ENCODE measurements around the gene MATCAP1.

MATCAP1 gene

GRCh38 chr16:67207249-67208091 lies 23.7 kb upstream of the MATCAP1 start:
- H3K4me1 ChIP-seq (ENCODE audit: control insufficient read depth, insufficient read depth, low read length, poor library complexity, severe bottlenecking), result no peaks in the 10 kb centered on the region
- H3K4me3 ChIP-seq (ENCODE audit: insufficient read depth, low read depth, low read length, poor library complexity, severe bottlenecking), result no peak overlapping the region
- no peaks in the 10 kb centered on the region for H3K9me3 ChIP-seq (ENCODE audit: control insufficient read depth, low read length)
- H3K27ac ChIP-seq (ENCODE audit: insufficient read depth, low read length, poor library complexity, severe bottlenecking), result no peak overlapping the region
- no peak for DNase-seq
- no peaks in the 10 kb centered on the region for H3K27me3 ChIP-seq (replicated peaks; ENCODE audit: control insufficient read depth, insufficient read depth, low read length, poor library complexity, severe bottlenecking)
- peaks cover 15% of the 10 kb centered on the region for H3K36me3 ChIP-seq (ENCODE audit: control insufficient read depth, insufficient read depth, low read length)

- H3K27ac ChIP-seq (ENCODE audit: insufficient read depth, low read length, poor library complexity, severe bottlenecking), result no peak overlapping the region
- H3K36me3 ChIP-seq (ENCODE audit: control insufficient read depth, insufficient read depth, low read length), result peaks cover 21% of the 10 kb centered on the region
- no peaks in the 10 kb centered on the region for H3K4me1 ChIP-seq (ENCODE audit: control insufficient read depth, insufficient read depth, low read length, poor library complexity, severe bottlenecking)
- H3K27me3 ChIP-seq (replicated peaks; ENCODE audit: control insufficient read depth, insufficient read depth, low read length, poor library complexity, severe bottlenecking), result no peaks in the 10 kb centered on the region
- no peaks in the 10 kb centered on the region for H3K9me3 ChIP-seq (ENCODE audit: control insufficient read depth, low read length)
- DNase-seq, result no peak
- no peak overlapping the region for H3K4me3 ChIP-seq (ENCODE audit: insufficient read depth, low read depth, low read length, poor library complexity, severe bottlenecking)
These were observed 23.1 kb upstream of the MATCAP1 start for GRCh38 chr16:67206838-67207248.

GRCh38 chr16:67206129-67206837 lies 22.5 kb upstream of the MATCAP1 start:
- Histone ChIP-seq H3K36me3 (ENCODE audit: control insufficient read depth, insufficient read depth, low read length) (peaks cover 23% of the 10 kb centered on the region), H3K4me1 (ENCODE audit: control insufficient read depth, insufficient read depth, low read length, poor library complexity, severe bottlenecking) (no peaks in the 10 kb centered on the region), H3K4me3 (ENCODE audit: insufficient read depth, low read depth, low read length, poor library complexity, severe bottlenecking) (no peak overlapping the region), H3K9me3 (ENCODE audit: control insufficient read depth, low read length) (no peaks in the 10 kb centered on the region), H3K27ac (ENCODE audit: insufficient read depth, low read length, poor library complexity, severe bottlenecking) (no peak overlapping the region), H3K27me3 (replicated peaks; ENCODE audit: control insufficient read depth, insufficient read depth, low read length, poor library complexity, severe bottlenecking) (no peaks in the 10 kb centered on the region)
- no peak for DNase-seq

- Histone ChIP-seq H3K9me3 (ENCODE audit: control insufficient read depth, low read length) (no peaks in the 10 kb centered on the region), H3K36me3 (ENCODE audit: control insufficient read depth, insufficient read depth, low read length) (peaks cover 23% of the 10 kb centered on the region), H3K27me3 (replicated peaks; ENCODE audit: control insufficient read depth, insufficient read depth, low read length, poor library complexity, severe bottlenecking) (no peaks in the 10 kb centered on the region)
These were observed 20.3 kb upstream of the MATCAP1 start for GRCh38 chr16:67204076-67204475.

GRCh38 chr16:67202956-67203493 lies 19.3 kb upstream of the MATCAP1 start:
- H3K27me3 ChIP-seq (replicated peaks; ENCODE audit: control insufficient read depth, insufficient read depth, low read length, poor library complexity, severe bottlenecking), result no peaks in the 10 kb centered on the region

More at GRCh38 chr16:67204076-67204475, 20.3 kb upstream of the MATCAP1 start:
- DNase-seq, result no peak
- Histone ChIP-seq H3K4me1 (ENCODE audit: control insufficient read depth, insufficient read depth, low read length, poor library complexity, severe bottlenecking) (no peaks in the 10 kb centered on the region), H3K27ac (ENCODE audit: insufficient read depth, low read length, poor library complexity, severe bottlenecking) (no peak overlapping the region), H3K4me3 (ENCODE audit: insufficient read depth, low read depth, low read length, poor library complexity, severe bottlenecking) (no peak overlapping the region)

GRCh38 chr16:67202426-67202825 lies 18.7 kb upstream of the MATCAP1 start:
- H3K4me3 ChIP-seq (ENCODE audit: insufficient read depth, low read depth, low read length, poor library complexity, severe bottlenecking), result no peak overlapping the region
- H3K27me3 ChIP-seq (replicated peaks; ENCODE audit: control insufficient read depth, insufficient read depth, low read length, poor library complexity, severe bottlenecking), result no peaks in the 10 kb centered on the region
- H3K9me3 ChIP-seq (ENCODE audit: control insufficient read depth, low read length), result no peaks in the 10 kb centered on the region
- no peaks in the 10 kb centered on the region for H3K4me1 ChIP-seq (ENCODE audit: control insufficient read depth, insufficient read depth, low read length, poor library complexity, severe bottlenecking)
- H3K27ac ChIP-seq (ENCODE audit: insufficient read depth, low read length, poor library complexity, severe bottlenecking), result no peak overlapping the region
- H3K36me3 ChIP-seq (ENCODE audit: control insufficient read depth, insufficient read depth, low read length), result peaks cover 33% of the 10 kb centered on the region
- DNase-seq, result no peak

More at GRCh38 chr16:67202956-67203493, 19.3 kb upstream of the MATCAP1 start:
- Histone ChIP-seq H3K27ac (ENCODE audit: insufficient read depth, low read length, poor library complexity, severe bottlenecking) (no peak overlapping the region), H3K4me1 (ENCODE audit: control insufficient read depth, insufficient read depth, low read length, poor library complexity, severe bottlenecking) (no peaks in the 10 kb centered on the region), H3K9me3 (ENCODE audit: control insufficient read depth, low read length) (no peaks in the 10 kb centered on the region), H3K4me3 (ENCODE audit: insufficient read depth, low read depth, low read length, poor library complexity, severe bottlenecking) (no peak overlapping the region), H3K36me3 (ENCODE audit: control insufficient read depth, insufficient read depth, low read length) (peaks cover 27% of the 10 kb centered on the region)
- no peak for DNase-seq

- no peak overlapping the region for H3K4me3 ChIP-seq (ENCODE audit: insufficient read depth, low read depth, low read length, poor library complexity, severe bottlenecking)
- no peak overlapping the region for H3K27ac ChIP-seq (ENCODE audit: insufficient read depth, low read length, poor library complexity, severe bottlenecking)
- H3K9me3 ChIP-seq (ENCODE audit: control insufficient read depth, low read length), result no peaks in the 10 kb centered on the region
- H3K36me3 ChIP-seq (ENCODE audit: control insufficient read depth, insufficient read depth, low read length), result peaks cover 40% of the 10 kb centered on the region
- H3K4me1 ChIP-seq (ENCODE audit: control insufficient read depth, insufficient read depth, low read length, poor library complexity, severe bottlenecking), result no peaks in the 10 kb centered on the region
- H3K27me3 ChIP-seq (replicated peaks; ENCODE audit: control insufficient read depth, insufficient read depth, low read length, poor library complexity, severe bottlenecking), result no peaks in the 10 kb centered on the region
- DNase-seq, result no peak
These were observed 17.9 kb upstream of the MATCAP1 start for GRCh38 chr16:67201411-67202345.

GRCh38 chr16:67200491-67200890 lies 16.7 kb upstream of the MATCAP1 start:
- no peaks in the 10 kb centered on the region for H3K4me1 ChIP-seq (ENCODE audit: control insufficient read depth, insufficient read depth, low read length, poor library complexity, severe bottlenecking)
- no peak overlapping the region for H3K27ac ChIP-seq (ENCODE audit: insufficient read depth, low read length, poor library complexity, severe bottlenecking)
- DNase-seq, result no peak
- no peaks in the 10 kb centered on the region for H3K27me3 ChIP-seq (replicated peaks; ENCODE audit: control insufficient read depth, insufficient read depth, low read length, poor library complexity, severe bottlenecking)
- no peaks in the 10 kb centered on the region for H3K9me3 ChIP-seq (ENCODE audit: control insufficient read depth, low read length)
- H3K36me3 ChIP-seq (ENCODE audit: control insufficient read depth, insufficient read depth, low read length), result peaks cover 52% of the 10 kb centered on the region
- no peak overlapping the region for H3K4me3 ChIP-seq (ENCODE audit: insufficient read depth, low read depth, low read length, poor library complexity, severe bottlenecking)

DNA sequence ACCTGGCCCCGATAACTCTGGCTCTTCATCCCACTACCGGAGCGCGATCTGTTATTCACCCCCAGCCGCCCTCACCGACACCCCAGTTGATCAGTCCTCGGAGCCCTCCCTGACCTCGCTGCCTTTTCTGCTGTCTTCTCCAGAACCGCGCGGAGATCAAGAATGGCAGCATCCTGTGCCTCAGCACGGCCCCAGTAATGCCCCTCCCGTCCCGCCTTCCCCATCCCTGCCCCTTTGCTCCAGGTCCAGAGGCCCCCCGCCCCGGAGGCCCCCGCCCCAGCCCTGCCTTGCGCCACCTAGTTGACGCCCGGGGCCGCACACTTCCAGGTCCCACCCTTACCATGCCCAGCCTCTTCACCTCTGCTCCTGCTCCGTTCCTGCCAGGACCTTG lies 16.0 kb upstream of the MATCAP1 start:
- DNase-seq, result no peak
- Histone ChIP-seq H3K27ac (ENCODE audit: insufficient read depth, low read length, poor library complexity, severe bottlenecking) (no peak overlapping the region), H3K9me3 (ENCODE audit: control insufficient read depth, low read length) (no peaks in the 10 kb centered on the region), H3K4me1 (ENCODE audit: control insufficient read depth, insufficient read depth, low read length, poor library complexity, severe bottlenecking) (no peaks in the 10 kb centered on the region), H3K36me3 (ENCODE audit: control insufficient read depth, insufficient read depth, low read length) (peaks cover 59% of the 10 kb centered on the region), H3K4me3 (ENCODE audit: insufficient read depth, low read depth, low read length, poor library complexity, severe bottlenecking) (no peak overlapping the region), H3K27me3 (replicated peaks; ENCODE audit: control insufficient read depth, insufficient read depth, low read length, poor library complexity, severe bottlenecking) (no peaks in the 10 kb centered on the region)

Data from effector memory CD4-positive, alpha-beta T cell (primary cell).